C1 segment of cervical spinal cord (tissue), 14 donors: ENCODE results near the gene NOL6.
"Not testable (repeated sequence)": the region's sequence is repeated elsewhere in the genome, so short reads cannot be mapped to it uniquely, and the experiment has no call there.

Source experiments
- DNase-seq, 14 donors: peaks; one replicate each; lab custom pipeline; 2025; lab: John Stamatoyannopoulos, UW

NOL6 gene

GRCh38 chr9:33434317-33435105 lies 39.2 kb downstream of the NOL6 start:
- peak in 1 of 14 donors; percentile 3 for DNase-seq

- DNase-seq, result no peak
Measured at GRCh38 chr9:33433871-33434270, 39.9 kb downstream of the NOL6 start.

GRCh38 chr9:33431420-33431819 lies 42.3 kb downstream of the NOL6 start:
- no peak for DNase-seq

GRCh38 chr9:33430942-33431341 lies 42.8 kb downstream of the NOL6 start:
- no peak for DNase-seq

- no peak for DNase-seq
Measured at GRCh38 chr9:33429256-33429985, 44.3 kb downstream of the NOL6 start.

- no peak for DNase-seq
Measured at GRCh38 chr9:33426843-33427293, 46.9 kb downstream of the NOL6 start.

- no peak for DNase-seq
Measured at GRCh38 chr9:33425128-33425533, 48.6 kb downstream of the NOL6 start.

GRCh38 chr9:33424492-33424891 lies 49.2 kb downstream of the NOL6 start:
- not testable (repeated sequence) for DNase-seq

- not testable (repeated sequence) for DNase-seq
Measured at GRCh38 chr9:33424043-33424442, 49.7 kb downstream of the NOL6 start.

- DNase-seq, result no peak
Measured at GRCh38 chr9:33419708-33420303, 53.9 kb downstream of the NOL6 start.

- DNase-seq, result no peak
Measured at GRCh38 chr9:33418090-33418489, 55.6 kb downstream of the NOL6 start.

- no peak for DNase-seq
Measured at GRCh38 chr9:33416996-33417395, 56.7 kb downstream of the NOL6 start.

- DNase-seq, result peak in 7 of 14 donors; percentile 2 to 34 (median 11)
Measured at GRCh38 chr9:33415501-33416038, 58.2 kb downstream of the NOL6 start.

- no peak for DNase-seq
Measured at GRCh38 chr9:33414889-33415500, 58.7 kb downstream of the NOL6 start.

- DNase-seq, result no peak
Measured at GRCh38 chr9:33414268-33414667, 59.5 kb downstream of the NOL6 start.
